Measurements from ENCODE around the gene TEX2.
"Not testable (repeated sequence)": the region's sequence is repeated elsewhere in the genome, so short reads cannot be mapped to it uniquely, and the experiment has no call there.

DNA sequence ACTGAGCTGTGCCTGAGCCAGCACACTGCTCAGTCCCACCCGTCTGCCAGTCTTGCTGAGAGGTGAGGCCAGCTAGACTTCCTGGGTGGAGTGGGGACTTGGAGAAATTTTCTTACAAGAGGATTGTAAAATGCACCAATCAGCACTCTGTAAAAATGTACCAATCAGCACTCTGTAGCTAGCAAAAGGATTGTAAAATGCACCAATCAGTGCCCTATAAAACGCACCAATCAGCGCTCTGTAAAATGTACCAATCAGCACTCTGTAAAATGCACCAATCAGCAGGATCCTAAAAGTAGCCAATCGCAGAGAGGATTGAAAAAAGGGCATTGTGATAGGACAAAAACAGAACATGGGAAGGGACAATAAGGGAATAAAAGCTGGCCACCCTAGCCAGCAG is 84.0 kb downstream of the TEX2 start:
- TF ChIP-seq POLR2A (IDR thresholded peaks at IDR 0.05): not testable (repeated sequence)
- TF ChIP-seq, protein P1, sequence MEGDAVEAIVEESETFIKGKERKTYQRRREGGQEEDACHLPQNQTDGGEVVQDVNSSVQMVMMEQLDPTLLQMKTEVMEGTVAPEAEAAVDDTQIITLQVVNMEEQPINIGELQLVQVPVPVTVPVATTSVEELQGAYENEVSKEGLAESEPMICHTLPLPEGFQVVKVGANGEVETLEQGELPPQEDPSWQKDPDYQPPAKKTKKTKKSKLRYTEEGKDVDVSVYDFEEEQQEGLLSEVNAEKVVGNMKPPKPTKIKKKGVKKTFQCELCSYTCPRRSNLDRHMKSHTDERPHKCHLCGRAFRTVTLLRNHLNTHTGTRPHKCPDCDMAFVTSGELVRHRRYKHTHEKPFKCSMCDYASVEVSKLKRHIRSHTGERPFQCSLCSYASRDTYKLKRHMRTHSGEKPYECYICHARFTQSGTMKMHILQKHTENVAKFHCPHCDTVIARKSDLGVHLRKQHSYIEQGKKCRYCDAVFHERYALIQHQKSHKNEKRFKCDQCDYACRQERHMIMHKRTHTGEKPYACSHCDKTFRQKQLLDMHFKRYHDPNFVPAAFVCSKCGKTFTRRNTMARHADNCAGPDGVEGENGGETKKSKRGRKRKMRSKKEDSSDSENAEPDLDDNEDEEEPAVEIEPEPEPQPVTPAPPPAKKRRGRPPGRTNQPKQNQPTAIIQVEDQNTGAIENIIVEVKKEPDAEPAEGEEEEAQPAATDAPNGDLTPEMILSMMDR (IDR thresholded peaks at IDR 0.05): not testable (repeated sequence)
